Central memory CD4-positive, alpha-beta T cell (primary cell): Measurements from ENCODE around the gene CRKL.
"Not testable (repeated sequence)": the region's sequence is repeated elsewhere in the genome, so short reads cannot be mapped to it uniquely, and the experiment has no call there.

ENCODE experiments used
- DNase-seq: peaks from one replicate; pipeline ENCODE4 v3.0.0; 2022

Gene CRKL

DNA sequence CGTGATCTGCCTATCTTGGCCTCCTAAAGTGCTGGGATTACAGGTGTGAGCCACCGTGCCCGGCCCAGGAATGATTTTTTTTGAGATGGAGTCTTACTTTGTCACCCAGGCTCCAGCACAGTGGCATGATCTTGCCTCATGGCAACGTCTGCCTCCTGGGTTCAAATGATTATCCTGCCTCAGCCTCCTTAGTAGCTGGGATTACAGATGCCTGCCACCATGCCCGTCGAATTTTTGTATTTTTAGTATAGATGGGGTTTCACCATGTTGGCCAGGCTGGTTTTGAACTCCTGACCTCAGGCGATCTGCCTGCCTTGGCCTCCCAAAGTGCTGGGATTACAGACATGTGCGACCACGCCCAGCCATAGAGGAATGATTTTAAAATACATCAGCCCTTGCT lies 17.8 kb downstream of the CRKL start:
- DNase-seq, result not testable (repeated sequence)

DNA sequence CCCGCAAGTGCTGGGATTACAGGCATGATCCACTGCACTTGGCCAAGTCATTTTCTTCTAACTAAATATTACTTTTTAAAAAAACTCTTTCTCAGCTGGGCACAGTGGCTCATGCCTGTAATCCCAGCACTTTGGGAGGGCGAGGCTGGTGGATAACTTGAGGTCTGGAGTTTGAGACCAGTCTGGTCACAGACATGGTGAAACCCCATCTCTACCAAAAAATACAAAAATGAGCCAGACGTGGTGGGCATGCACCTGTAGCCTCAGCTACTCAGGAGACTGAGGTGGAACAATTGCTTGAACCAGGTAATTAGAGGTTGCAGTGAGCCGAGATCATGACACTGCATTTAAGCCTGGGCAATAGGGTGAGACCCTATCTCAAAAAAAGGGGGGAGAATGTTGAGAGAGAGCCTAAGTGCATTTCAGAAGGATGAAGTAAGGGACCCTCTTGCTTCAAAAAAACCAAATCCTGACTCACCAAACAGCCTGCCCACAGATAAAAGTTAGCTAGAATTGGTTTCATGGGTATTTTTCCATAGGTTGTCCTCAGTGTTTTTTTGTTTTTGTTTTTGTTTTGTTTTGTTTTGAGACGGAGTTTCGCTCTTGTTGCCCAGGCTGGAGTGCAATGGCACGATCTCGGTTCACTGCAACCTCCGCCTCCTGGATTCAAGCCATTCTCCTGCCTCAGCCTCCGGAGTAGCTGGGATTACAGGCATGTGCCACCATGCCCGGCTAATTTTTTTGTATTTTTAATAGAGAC lies 18.8 kb downstream of the CRKL start:
- not testable (repeated sequence) for DNase-seq

DNA sequence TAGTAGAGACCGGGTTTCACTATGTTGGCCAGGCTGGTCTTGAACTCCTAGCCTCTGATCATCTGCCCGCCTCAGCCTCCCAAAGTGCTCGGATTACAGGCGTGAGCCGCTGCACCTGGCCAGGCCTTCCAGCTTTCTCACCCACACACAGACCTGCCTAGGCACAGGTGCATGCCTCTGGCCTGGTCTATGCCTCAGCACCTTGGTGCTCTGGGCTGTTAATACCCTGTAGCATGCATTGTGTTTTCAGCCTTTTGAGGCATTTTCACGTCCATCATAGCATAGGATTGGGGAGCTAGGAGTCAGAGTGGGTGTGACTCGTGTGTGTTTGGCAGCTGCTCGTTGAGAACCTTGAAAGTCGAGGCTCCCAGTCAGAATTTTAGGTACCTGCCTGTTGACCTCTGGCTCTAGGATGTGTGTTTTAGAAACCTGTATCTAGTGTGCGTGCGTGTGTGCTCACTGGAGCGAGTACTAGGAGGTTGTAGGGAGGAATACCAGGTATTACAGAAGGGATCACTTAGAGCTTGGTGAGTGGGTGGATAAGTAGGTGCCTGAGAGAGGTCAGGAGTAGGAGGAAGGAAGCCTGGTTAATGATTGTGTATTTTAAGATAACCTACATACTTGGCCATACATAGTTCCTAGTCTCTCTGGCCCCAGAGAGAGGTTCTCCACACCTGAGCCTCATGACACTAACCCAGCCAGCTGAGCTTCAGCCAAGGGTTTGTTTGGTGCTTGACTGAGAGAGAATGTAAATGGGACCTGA lies 20.0 kb downstream of the CRKL start:
- DNase-seq, result no peak

DNA sequence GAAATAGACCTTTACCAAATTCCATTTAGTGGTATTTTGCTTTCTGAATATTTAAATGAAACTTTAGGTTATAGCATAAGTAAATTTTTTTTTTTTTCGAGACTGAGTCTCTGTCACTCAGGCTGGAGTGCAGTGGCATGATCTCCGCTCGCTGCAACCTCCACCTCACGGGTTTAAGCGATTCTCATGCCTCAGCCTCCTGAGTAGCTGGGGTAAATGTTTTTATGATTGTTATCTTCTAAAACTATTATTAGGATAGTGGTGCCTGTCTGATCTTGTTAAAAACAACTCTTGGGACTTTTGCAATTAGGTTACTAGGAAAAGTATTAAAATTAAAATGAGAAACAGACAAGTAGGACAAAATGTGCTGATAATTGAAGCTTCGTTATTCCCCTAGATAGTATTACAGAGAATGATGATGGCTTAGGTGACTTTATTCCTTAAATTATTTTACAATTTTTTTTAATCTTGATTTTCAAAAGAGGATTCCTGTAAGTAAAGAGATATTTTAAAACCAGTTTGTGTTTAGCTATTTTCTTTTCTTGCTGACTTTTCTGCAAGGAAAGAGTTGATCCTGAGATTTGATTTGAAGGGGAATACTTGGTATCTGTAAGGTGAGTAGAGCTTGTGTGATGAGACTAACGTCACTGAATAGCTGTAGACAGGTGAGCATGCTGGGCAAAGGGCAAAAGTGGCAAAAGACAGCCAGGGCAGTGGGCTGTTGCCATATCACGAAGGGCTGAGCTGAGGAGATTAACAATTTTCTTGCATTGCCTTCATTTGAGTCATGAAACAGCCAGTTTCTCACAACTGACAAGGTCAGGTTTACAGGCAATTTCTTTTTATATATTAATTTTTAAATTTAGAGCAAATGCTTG lies 20.8 kb downstream of the CRKL start:
- DNase-seq, result no peak

GRCh38 chr22:20939457-20940185 lies 22.4 kb downstream of the CRKL start:
- not testable (repeated sequence) for DNase-seq

DNA sequence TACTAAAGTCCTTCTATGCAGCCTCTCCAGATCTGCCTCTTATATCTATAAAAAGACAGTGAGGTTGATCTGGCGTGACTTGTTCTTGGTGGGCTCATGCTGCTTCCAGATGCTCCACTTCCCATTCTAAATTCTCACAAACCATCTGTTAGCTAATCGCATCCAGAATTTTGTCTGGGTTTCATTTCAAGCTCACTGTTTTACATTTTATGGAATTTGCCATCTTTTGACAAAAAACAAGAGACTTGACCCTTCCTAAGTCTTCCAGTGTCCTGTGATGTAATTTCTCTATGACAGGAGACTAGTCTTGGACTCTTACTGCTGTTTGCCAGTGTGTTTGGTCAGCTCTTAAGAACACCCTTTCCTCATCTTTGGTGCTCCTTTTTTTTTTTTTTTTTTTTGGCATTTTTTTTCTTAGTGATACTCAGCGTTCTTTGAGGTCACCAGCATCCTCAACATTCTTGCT lies 23.0 kb downstream of the CRKL start:
- DNase-seq, result no peak

DNA sequence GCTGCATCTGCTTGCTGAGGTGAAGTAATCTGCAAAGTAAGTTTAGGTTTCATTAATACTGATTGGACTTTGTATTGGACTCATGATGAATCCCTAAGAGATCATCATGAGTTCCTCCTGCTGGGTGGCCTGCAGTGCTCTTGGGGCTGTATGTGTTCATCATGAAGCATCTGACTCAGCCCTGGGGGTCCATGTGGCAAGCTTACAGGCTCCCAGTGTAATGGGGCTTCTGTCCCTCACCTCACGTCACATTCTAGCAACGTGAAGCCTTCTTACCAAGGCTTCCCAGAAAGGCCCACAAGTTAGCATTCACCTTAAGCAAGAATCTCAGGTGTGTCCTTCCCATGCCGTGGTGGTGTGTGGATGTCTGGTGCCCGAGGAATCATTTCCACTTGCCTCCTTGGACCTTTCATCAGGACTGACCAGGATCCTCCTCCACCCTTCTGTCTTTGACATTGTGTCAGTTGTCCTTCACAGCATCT lies 23.7 kb downstream of the CRKL start:
- no peak for DNase-seq

GRCh38 chr22:20942203-20942902 lies 25.1 kb downstream of the CRKL start:
- not testable (repeated sequence) for DNase-seq

GRCh38 chr22:20943104-20943933 lies 26.1 kb downstream of the CRKL start:
- no peak for DNase-seq

DNA sequence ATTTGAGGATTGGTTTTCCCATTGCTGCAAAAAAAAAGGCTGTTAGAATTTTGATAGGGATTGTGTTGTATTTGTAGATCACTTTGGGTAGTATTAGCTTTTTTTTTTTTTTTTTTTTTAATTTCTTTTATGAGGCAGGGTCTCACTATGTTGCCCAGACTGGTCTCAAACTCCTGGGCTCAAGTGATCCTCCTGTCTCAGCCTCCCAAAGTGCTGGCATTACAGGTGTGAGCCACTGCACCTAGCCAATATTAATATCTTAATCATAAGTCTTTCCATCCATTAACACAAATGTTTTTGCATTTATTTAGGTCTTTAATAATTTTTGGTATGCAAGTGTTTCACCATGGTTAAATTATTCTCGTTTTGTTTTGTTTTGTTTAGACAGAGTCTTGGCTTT lies 26.8 kb downstream of the CRKL start:
- DNase-seq, result no peak

DNA sequence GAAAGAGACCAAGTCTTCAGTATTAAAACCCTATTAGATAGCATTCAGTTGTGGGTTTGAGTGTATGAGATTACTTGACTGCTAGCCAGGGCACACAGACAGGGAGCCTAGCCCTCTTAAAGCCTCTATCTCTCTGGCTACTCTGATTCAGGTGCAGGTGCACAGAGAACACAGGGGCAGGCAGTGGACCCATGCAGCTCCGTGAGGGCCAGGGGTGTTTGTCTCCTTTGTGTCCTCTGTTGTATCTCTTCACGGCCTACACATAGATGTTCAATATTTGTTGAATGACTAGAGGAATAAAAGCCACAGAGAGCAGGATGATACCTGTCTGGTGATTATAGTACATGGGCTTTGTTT lies 28.3 kb downstream of the CRKL start:
- DNase-seq, result no peak

- DNase-seq, result no peak
These were observed 29.1 kb downstream of the CRKL start for GRCh38 chr22:20946080-20946986.

- no peak for DNase-seq
These were observed 29.8 kb downstream of the CRKL start for GRCh38 chr22:20946991-20947390.

GRCh38 chr22:20948450-20948849 lies 31.2 kb downstream of the CRKL start:
- DNase-seq, result no peak

DNA sequence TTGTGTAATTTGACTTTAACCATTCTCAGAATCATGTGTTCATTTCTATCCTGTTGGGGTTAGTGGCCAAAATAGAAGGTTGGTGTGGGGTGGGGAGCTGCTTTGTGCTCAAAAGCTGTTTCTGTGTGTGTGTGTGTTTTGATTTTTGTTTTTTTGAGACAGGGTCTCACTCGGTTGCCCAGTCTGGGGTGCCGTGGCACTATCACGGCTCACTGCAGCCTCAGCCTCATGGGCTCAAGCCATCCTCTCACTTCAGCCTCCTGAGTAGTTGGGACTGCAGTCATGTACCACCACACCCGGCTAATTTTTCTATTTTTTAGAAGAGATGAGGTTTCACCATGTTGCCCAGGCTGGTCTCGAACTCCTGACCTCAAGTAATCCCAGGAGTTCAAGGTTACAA lies 31.8 kb downstream of the CRKL start:
- no peak for DNase-seq

DNA sequence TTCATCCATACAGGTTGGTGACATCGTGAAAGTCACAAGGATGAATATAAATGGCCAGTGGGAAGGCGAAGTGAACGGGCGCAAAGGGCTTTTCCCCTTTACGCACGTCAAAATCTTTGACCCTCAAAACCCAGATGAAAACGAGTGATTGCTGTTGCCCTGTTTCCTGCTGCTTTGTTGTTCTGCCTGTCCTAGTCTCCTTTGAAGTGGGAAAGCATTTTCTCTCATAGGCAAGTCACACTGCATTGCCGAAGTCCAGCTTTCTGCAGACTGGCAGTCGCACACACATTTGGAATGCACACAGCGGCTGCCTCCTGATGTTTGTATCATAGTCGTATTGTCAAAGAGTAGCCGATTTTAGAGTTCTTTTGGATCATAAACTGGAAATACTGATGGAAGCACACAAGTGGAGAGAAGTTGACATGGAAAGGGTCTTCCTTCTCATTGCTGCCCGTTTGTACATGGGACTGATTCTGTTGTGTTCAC lies 32.5 kb downstream of the CRKL start:
- no peak for DNase-seq

GRCh38 chr22:20951151-20951931 lies 34.1 kb downstream of the CRKL start:
- no peak for DNase-seq

DNA sequence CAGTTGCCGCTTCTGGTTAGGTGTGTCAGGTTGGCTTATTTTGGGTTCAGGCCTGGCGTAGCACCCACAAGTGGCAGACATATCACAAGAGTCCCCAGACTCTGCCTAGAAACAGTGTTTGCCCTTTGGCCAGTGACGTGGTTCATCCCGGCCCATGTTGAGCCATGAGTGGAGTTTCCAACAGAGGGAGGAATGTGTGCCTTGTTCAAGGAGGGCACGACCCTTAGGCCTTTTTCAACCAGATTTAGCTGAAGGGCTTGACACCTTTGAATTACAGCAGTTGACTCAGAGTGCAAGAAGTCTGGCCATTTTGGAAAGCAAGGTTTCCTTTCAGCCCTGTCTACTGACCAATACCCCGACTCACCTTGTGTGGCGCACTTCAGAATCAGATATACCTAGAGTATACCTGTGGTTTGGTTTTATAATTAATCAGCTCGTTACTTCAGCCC lies 34.7 kb downstream of the CRKL start:
- DNase-seq, result no peak
